ENCODE measurements around the gene CCDC85B. TPM values are rescaled to one million over a fixed set of nuclear protein-coding genes. Genes with fewer than 3 reads are reported as not detected.

CCDC85B gene
- total RNA-seq, 4 donors from 2014 or later: 44.9 to 61.0 (median 53.1) TPM

- WGBS, 2 donors: 54 to 62% methylated on average over 2 of the region's 2 CpGs
- no peak for DNase-seq (ENCODE audit: low spot score in 2 of 2)
- no peak overlapping the region for H3K4me3 ChIP-seq (ENCODE audit: low read depth, poor library complexity, severe bottlenecking)
- no peak for TF ChIP-seq CTCF (IDR thresholded peaks at IDR 0.05)
- no peak for TF ChIP-seq POLR2A (IDR thresholded peaks at IDR 0.05)
- intact Hi-C loops (cut with DNase I; ENCODE audit: low total_unique reads): no loop called here
These were observed 34.9 kb downstream of the CCDC85B start for GRCh38 chr11:65925397-65925796.

- no peak for TF ChIP-seq CTCF (IDR thresholded peaks at IDR 0.05)
- no peak for TF ChIP-seq POLR2A (IDR thresholded peaks at IDR 0.05)
- 42 to 56% methylated on average over 9 of the region's 9 CpGs for WGBS, 2 donors
- no peak overlapping the region for H3K4me3 ChIP-seq (ENCODE audit: low read depth, poor library complexity, severe bottlenecking)
- intact Hi-C loops (cut with DNase I; ENCODE audit: low total_unique reads): no loop called here
- peak in 1 of 2 donors; percentile 80 for DNase-seq (ENCODE audit: low spot score in 2 of 2)
These were observed 37.5 kb downstream of the CCDC85B start for GRCh38 chr11:65927904-65928397.

- no peak for DNase-seq (ENCODE audit: low spot score in 2 of 2)
- 60 to 68% methylated on average over 6 of the region's 6 CpGs for WGBS, 2 donors
- intact Hi-C loops (cut with DNase I; ENCODE audit: low total_unique reads): no loop called here
- H3K4me3 ChIP-seq (ENCODE audit: low read depth, poor library complexity, severe bottlenecking): no peak overlapping the region
- TF ChIP-seq CTCF (IDR thresholded peaks at IDR 0.05): no peak
- no peak for TF ChIP-seq POLR2A (IDR thresholded peaks at IDR 0.05)
These were observed 38.2 kb downstream of the CCDC85B start for GRCh38 chr11:65928667-65929066.

- peak in 1 of 2 donors; percentile 69 for DNase-seq (ENCODE audit: low spot score in 2 of 2)
- 55 to 63% methylated on average over 13 of the region's 13 CpGs for WGBS, 2 donors
- no peak overlapping the region for H3K4me3 ChIP-seq (ENCODE audit: low read depth, poor library complexity, severe bottlenecking)
- intact Hi-C loops (cut with DNase I; ENCODE audit: low total_unique reads): no loop called here
- TF ChIP-seq POLR2A (IDR thresholded peaks at IDR 0.05): no peak
- no peak for TF ChIP-seq CTCF (IDR thresholded peaks at IDR 0.05)
These were observed 41.5 kb downstream of the CCDC85B start for GRCh38 chr11:65931773-65932557.

GRCh38 chr11:65932558-65932919 is 42.1 kb downstream of the CCDC85B start:
- intact Hi-C loops (cut with DNase I; ENCODE audit: low total_unique reads): no loop called here
- peak in 1 of 2 donors; percentile 65 for DNase-seq (ENCODE audit: low spot score in 2 of 2)
- TF ChIP-seq POLR2A (IDR thresholded peaks at IDR 0.05) (no peak), CTCF (IDR thresholded peaks at IDR 0.05) (no peak)
- 26 to 36% methylated on average over 9 of the region's 9 CpGs for WGBS, 2 donors
- H3K4me3 ChIP-seq (ENCODE audit: low read depth, poor library complexity, severe bottlenecking): no peak overlapping the region
